ENCODE measurements around the gene FCMR.
A peak's percentile ranks its signal among the peaks of the same experiment; 100 is the strongest.

GRCh38 chr1:206905295-206906164, 16.2 kb downstream of the FCMR start:
- TF ChIP-seq, protein P1, sequence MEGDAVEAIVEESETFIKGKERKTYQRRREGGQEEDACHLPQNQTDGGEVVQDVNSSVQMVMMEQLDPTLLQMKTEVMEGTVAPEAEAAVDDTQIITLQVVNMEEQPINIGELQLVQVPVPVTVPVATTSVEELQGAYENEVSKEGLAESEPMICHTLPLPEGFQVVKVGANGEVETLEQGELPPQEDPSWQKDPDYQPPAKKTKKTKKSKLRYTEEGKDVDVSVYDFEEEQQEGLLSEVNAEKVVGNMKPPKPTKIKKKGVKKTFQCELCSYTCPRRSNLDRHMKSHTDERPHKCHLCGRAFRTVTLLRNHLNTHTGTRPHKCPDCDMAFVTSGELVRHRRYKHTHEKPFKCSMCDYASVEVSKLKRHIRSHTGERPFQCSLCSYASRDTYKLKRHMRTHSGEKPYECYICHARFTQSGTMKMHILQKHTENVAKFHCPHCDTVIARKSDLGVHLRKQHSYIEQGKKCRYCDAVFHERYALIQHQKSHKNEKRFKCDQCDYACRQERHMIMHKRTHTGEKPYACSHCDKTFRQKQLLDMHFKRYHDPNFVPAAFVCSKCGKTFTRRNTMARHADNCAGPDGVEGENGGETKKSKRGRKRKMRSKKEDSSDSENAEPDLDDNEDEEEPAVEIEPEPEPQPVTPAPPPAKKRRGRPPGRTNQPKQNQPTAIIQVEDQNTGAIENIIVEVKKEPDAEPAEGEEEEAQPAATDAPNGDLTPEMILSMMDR (IDR thresholded peaks at IDR 0.05) = peak in 1 of 6 experiments; percentile 8
- no peak for TF ChIP-seq POLR2A (IDR thresholded peaks at IDR 0.05)
